Common myeloid progenitor, CD34-positive (primary cell): Measurements from ENCODE around the gene ACSL4.
"Not testable (repeated sequence)": the region's sequence is repeated elsewhere in the genome, so short reads cannot be mapped to it uniquely, and the experiment has no call there.

Experiments used
- CTCF ChIA-PET: fragments of 350-600 bp; sonication (Branson Sonifier 250); formaldehyde crosslinking; loops from one replicate; lab custom pipeline; 2021; ENCODE audit warnings: antibody characterized with exemption; lab: Charles Lee
- POLR2A ChIA-PET: fragments of 350-600 bp; sonication (Branson Sonifier 250); formaldehyde crosslinking; loops from one replicate; lab custom pipeline; 2021; ENCODE audit warnings: antibody characterized with exemption; lab: Charles Lee
- DNase-seq, 3 donors: peaks; one replicate each; pipeline versions ENCODE4 v3.0.0 to v3.0.0-alpha.2; 2013
- H3K27ac ChIP-seq, 2 experiments: 1 replicate in 1 of 2; 2 replicates in 1 of 2; pipeline ENCODE4 v1.7.0; 2013; ENCODE audit warnings: inconsistent platforms in 2 of 2, low read length in 2 of 2, mild to moderate bottlenecking in 2 of 2, low read depth in 1 of 2, moderate library complexity in 1 of 2; ENCODE audit not compliant: severe bottlenecking in 2 of 2, insufficient read depth in 1 of 2, poor library complexity in 1 of 2
- H3K27me3 ChIP-seq, 5 experiments: replicated peaks in 2 of 5; 1 replicate in 3 of 5; 2 replicates in 2 of 5; pipeline versions ENCODE4 v1.6.1 to v1.7.0; 2013; ENCODE audit warnings: low read length in 4 of 5, mild to moderate bottlenecking in 2 of 5, moderate library complexity in 2 of 5, inconsistent platforms in 1 of 5; ENCODE audit not compliant: insufficient read depth in 5 of 5, control insufficient read depth in 4 of 5
- H3K36me3 ChIP-seq, 4 experiments: 1 replicate in 2 of 4; 2 replicates in 2 of 4; pipeline versions ENCODE4 v1.6.1 to v1.7.0; 2013; ENCODE audit warnings: low read length in 3 of 4, control low read depth in 1 of 4, mild to moderate bottlenecking in 1 of 4; ENCODE audit not compliant: control insufficient read depth in 4 of 4, insufficient read depth in 4 of 4
- H3K4me1 ChIP-seq, 4 experiments: 1 replicate in 3 of 4; 2 replicates in 1 of 4; pipeline versions ENCODE4 v1.6.1 to v1.7.1; 2013; ENCODE audit warnings: low read length in 3 of 4, mild to moderate bottlenecking in 3 of 4, control low read depth in 1 of 4, inconsistent platforms in 1 of 4, moderate library complexity in 1 of 4; ENCODE audit not compliant: control insufficient read depth in 4 of 4, insufficient read depth in 4 of 4; ENCODE audit errors: control extremely low read depth in 1 of 4
- H3K4me3 ChIP-seq, 7 experiments: 1 replicate in 4 of 7; 2 replicates in 3 of 7; pipeline versions ENCODE4 v1.5.1 to v1.7.0; 2013; ENCODE audit warnings: mild to moderate bottlenecking in 7 of 7, low read length in 6 of 7, moderate library complexity in 6 of 7, inconsistent platforms in 2 of 7, low read depth in 2 of 7, control low read depth in 1 of 7; ENCODE audit not compliant: insufficient read depth in 4 of 7, control insufficient read depth in 1 of 7; ENCODE audit errors: extremely low read depth in 1 of 7
- H3K9me3 ChIP-seq, 5 experiments: 1 replicate in 4 of 5; 2 replicates in 1 of 5; pipeline versions ENCODE4 v1.6.1 to v1.7.1; 2013; ENCODE audit warnings: low read length in 4 of 5, mild to moderate bottlenecking in 2 of 5, inconsistent platforms in 1 of 5, low read depth in 1 of 5, moderate library complexity in 1 of 5; ENCODE audit not compliant: control insufficient read depth in 4 of 5, insufficient read depth in 2 of 5; ENCODE audit errors: control extremely low read depth in 1 of 5
- WGBS: methylation state at CpG from one replicate; pipeline ENCODE4 v1.1.5; 2013; ENCODE audit not compliant: insufficient coverage; 5-methylcytosine and 5-hydroxymethylcytosine counted together

ACSL4 gene

DNA sequence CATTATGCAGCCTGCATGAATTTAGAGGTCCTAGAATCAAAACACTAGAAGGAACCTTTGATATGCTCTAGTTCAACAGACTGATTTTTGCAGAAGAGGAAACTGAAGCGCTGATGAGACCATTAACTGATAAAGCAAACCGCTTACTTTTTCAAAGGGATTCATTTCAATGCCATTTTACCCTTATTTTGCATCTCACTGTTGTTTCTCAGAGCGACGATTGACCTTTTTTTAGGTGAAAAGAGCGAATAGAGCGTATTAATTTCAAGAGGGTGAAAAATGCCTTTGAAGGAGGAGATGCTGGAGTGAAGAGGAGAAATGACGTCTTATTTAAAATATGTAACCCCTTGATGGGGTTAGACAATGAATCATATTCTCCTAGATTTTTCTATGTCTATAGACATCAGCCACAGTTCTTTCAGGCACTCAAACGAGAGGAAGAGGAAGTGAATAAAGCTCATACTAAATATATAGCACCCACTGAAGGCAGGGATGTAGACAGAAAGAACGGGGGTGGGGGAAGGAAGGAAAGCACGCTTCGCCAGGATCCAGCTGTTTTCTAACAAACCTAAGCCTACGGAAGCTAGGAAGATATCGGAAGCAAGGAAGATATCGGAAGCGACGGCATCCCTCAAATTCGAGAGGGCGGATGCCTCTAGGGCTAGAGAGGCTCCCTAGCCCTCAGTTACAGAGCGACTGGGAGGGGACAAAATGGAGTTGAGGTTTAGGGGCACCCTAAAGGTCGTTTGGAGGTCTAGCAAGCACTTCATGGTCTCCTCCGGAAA lies 848 bp downstream of the ACSL4 start:
- Histone ChIP-seq H3K36me3 (no peaks in the 10 kb centered on the region), H3K27me3 (no peaks in the 10 kb centered on the region), H3K4me3 (peak overlapping the region; percentile 67 to 90 (median 82)), H3K9me3 (no peaks in the 10 kb centered on the region), H3K4me1 (peaks cover 12 to 40% (median 24%) of the 10 kb centered on the region in 4 experiments), H3K27ac (peak overlapping the region in 1 of 2 experiments; percentile 78)
- peak in 2 of 3 donors; percentile 46 to 62 for DNase-seq
- ChIA-PET POLR2A (interaction anchor here (0.5 kb wide), 1 partner anchor 122 kb away, joined by 5 read pairs; no protein-coding TSS in a partner anchor), CTCF (interaction anchor here (1.0 to 2.2 kb wide), 4 partner anchors 13 to 125 kb away, joined by 4 to 10 read pairs (median 5); no protein-coding TSS in a partner anchor)
- 37% methylated on average over 16 of the region's 21 CpGs for WGBS

DNA sequence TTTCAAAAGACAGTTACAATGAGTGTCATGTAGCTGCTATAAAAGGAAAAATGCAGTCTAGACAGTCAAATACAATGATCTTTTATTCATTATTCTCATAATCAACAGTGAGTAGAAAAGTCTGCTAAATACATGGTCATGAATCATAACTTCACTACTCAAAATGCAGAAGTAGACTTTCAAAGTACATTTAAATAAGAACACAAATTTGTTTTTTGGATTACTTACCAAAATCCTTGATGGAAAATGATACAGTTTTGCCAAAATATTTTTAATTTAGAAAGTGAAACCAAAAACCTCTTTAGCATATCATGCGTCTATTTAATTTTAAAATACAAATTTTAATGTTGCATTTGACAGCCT lies 4.9 kb downstream of the ACSL4 start:
- Histone ChIP-seq H3K36me3 (no peaks in the 10 kb centered on the region), H3K9me3 (no peaks in the 10 kb centered on the region), H3K4me1 (peaks cover 8 to 21% (median 16%) of the 10 kb centered on the region in 4 experiments), H3K4me3 (peak overlapping the region in 1 of 7 experiments; percentile 45), H3K27ac (peak overlapping the region in 1 of 2 experiments; percentile 46), H3K27me3 (no peaks in the 10 kb centered on the region)
- no CpG with 5 or more reads among the region's 1 CpG for WGBS
- peak in 2 of 3 donors; percentile 44 to 59 for DNase-seq
- POLR2A ChIA-PET: no interaction called here
- CTCF ChIA-PET: interaction anchor here (1.1 to 1.7 kb wide), 2 partner anchors 15 to 160 kb away, joined by 3 to 10 read pairs; no protein-coding TSS in a partner anchor

DNA sequence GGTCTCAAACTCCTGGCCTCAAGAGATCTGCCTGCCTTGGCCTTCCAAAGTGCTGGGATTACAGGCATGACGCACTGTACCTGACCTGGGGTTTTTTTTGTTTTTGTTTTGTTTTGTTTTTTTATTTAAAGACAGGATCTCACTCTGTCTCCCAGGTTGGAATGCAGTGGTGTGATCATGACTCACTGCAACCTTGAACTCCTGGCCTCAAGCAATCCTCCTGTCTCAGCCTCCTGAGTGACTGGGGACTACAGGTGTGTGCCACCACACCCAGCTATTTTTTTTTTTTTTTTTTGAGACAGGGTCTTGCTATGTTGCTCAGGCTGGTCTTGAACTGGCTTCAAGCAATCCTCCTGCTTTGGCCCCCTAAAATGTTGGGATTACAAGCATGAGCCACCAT lies 8.1 kb downstream of the ACSL4 start:
- no CpG with 5 or more reads among the region's 1 CpG for WGBS
- H3K36me3 ChIP-seq, H3K9me3 ChIP-seq, POLR2A ChIA-PET, H3K27me3 ChIP-seq, H3K27ac ChIP-seq, H3K4me3 ChIP-seq, DNase-seq: not testable (repeated sequence)
- CTCF ChIA-PET: interaction anchor here (1.2 kb wide), 1 partner anchor 14 kb away, joined by 3 read pairs; no protein-coding TSS in a partner anchor
- H3K4me1 ChIP-seq: peaks cover 12 to 22% (median 17%) of the 10 kb centered on the region in 4 experiments

GRCh38 chrX:109720947-109721346 lies 12.1 kb downstream of the ACSL4 start:
- H3K4me3 ChIP-seq: no peak overlapping the region
- CTCF ChIA-PET: interaction anchor here (0.9 to 3.8 kb wide), 5 partner anchors 11 to 170 kb away, joined by 3 to 10 read pairs (median 4); partner anchors contain the start of gene ACSL4
- H3K4me1 ChIP-seq: peaks cover 0 to 8% (median 3%) of the 10 kb centered on the region in 4 experiments
- peak in 2 of 3 donors; percentile 55 to 61 for DNase-seq
- no peaks in the 10 kb centered on the region for H3K9me3 ChIP-seq
- H3K27ac ChIP-seq: peak overlapping the region in 1 of 2 experiments; percentile 3
- H3K36me3 ChIP-seq: peaks cover 0 to 2% (median 0%) of the 10 kb centered on the region in 4 experiments
- POLR2A ChIA-PET: no interaction called here
- WGBS: 29% methylated on average over 1 of the region's 2 CpGs
- no peaks in the 10 kb centered on the region for H3K27me3 ChIP-seq

DNA sequence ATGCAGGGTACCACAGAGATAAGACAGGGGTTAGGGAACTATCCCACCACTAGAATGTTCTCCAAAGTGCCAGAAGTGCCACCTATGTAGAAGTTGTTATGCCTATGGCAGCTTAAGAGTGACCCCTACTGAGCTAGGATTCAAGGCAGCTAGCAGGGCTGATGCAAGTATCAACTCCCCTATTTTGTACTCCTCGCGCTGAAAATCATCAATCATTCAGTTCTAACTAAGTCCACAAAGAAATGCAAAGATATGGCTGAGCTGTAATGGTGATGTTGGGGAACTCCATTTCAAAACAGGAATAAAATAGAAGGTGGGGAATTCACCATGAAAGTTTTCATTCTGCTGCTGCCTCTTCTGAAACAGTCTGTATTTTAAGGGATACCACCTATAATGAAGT lies 13.8 kb downstream of the ACSL4 start:
- peaks cover 0 to 8% (median 3%) of the 10 kb centered on the region in 4 experiments for H3K4me1 ChIP-seq
- no peak for DNase-seq
- no peaks in the 10 kb centered on the region for H3K9me3 ChIP-seq
- WGBS: no CpG with 5 or more reads among the region's 2 CpGs
- peaks cover 0 to 2% (median 0%) of the 10 kb centered on the region in 4 experiments for H3K36me3 ChIP-seq
- no peak overlapping the region for H3K4me3 ChIP-seq
- ChIA-PET POLR2A (no interaction called here), CTCF (interaction anchor here (1.2 to 3.8 kb wide), 5 partner anchors 13 to 172 kb away, joined by 3 to 11 read pairs (median 5); partner anchors contain the start of gene ACSL4)
- H3K27ac ChIP-seq: no peak overlapping the region
- no peaks in the 10 kb centered on the region for H3K27me3 ChIP-seq

DNA sequence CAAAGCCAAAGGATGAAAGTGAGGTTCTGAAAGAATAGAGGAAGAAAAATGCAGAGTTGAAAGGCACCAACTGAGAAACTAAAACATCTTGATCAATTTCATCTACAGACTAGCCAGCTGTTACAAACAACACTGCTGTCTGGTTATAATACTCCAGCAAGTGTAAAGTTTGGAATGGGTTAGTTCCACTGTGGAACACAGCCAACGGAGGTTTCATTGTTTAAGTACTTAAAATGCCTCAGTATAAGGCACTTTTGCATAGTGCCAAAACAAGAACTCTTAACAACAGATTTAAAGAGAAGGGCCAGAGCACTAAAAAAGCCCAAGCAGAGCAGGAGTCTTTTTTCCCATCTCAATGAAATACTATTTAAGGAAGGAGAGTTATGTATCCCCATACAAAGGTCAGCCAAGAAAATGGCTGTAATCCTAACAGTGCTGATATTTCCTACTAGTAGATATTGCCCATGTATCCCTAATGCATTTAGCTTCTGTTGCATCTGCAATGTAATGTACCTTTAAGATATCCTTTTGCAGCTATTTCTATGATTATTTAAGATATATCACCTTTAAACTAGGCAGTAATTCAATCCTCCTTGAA lies 16.5 kb downstream of the ACSL4 start:
- CTCF ChIA-PET: interaction anchor here (6.5 to 9.0 kb wide), 2 partner anchors 140 to 171 kb away, joined by 42 to 114 read pairs; no protein-coding TSS in a partner anchor
- WGBS: 40% methylated on average over 1 of the region's 1 CpG
- Histone ChIP-seq H3K27ac (no peak overlapping the region), H3K4me1 (peaks cover 0 to 4% (median 3%) of the 10 kb centered on the region in 4 experiments), H3K27me3 (no peaks in the 10 kb centered on the region), H3K9me3 (no peaks in the 10 kb centered on the region), H3K4me3 (no peak overlapping the region), H3K36me3 (peaks cover 0 to 2% (median 0%) of the 10 kb centered on the region in 4 experiments)
- DNase-seq: no peak
- POLR2A ChIA-PET: no interaction called here
